Astrocyte (in vitro differentiated cells and primary cell): Measurements from ENCODE around the gene SLC52A1. TPM values are rescaled to one million over a fixed set of nuclear protein-coding genes. Genes with fewer than 3 reads are reported as not detected.
A peak's percentile ranks its signal among the peaks of the same experiment; 100 is the strongest.

Source experiments
- DNase-seq: peaks from one replicate; pipeline ENCODE4 v3.0.0-alpha.2; 2010; ENCODE audit warnings: low read depth
- FAIRE-seq: peaks from 2 replicates; lab custom pipeline; 2011; peaks lifted over from hg19 to GRCh38; lab: Jason Lieb, UNC
- H2AFZ ChIP-seq: 2 replicates; pipeline ENCODE4 v1.6.0; 2012; ENCODE audit warnings: low read depth, low read length, inconsistent platforms
- H3K27ac ChIP-seq: 2 replicates; pipeline ENCODE4 v1.5.1; 2011; ENCODE audit warnings: low read depth, low read length, inconsistent platforms
- H3K27me3 ChIP-seq: 2 replicates; pipeline ENCODE4 v1.6.0; 2011; ENCODE audit warnings: low read length, inconsistent platforms; ENCODE audit not compliant: insufficient read depth
- H3K36me3 ChIP-seq: 2 replicates; pipeline ENCODE4 v1.5.1; 2011; ENCODE audit warnings: low read length, inconsistent platforms; ENCODE audit not compliant: insufficient read depth
- H3K4me1 ChIP-seq: 2 replicates; pipeline ENCODE4 v1.5.1; 2011; ENCODE audit warnings: low read length, inconsistent platforms; ENCODE audit not compliant: insufficient read depth
- H3K4me2 ChIP-seq: 2 replicates; pipeline ENCODE4 v1.6.0; 2012; ENCODE audit warnings: low read length, inconsistent platforms
- H3K4me3 ChIP-seq: 2 replicates; pipeline ENCODE4 v1.5.1; 2011; ENCODE audit warnings: low read depth, mild to moderate bottlenecking, low read length, inconsistent platforms; ENCODE audit not compliant: insufficient read depth
- H3K79me2 ChIP-seq: 2 replicates; pipeline ENCODE4 v1.6.0; 2012; ENCODE audit warnings: mild to moderate bottlenecking, low read length, inconsistent platforms; ENCODE audit not compliant: insufficient read depth
- H3K9ac ChIP-seq: 2 replicates; pipeline ENCODE4 v1.6.0; 2012; ENCODE audit warnings: mild to moderate bottlenecking, low read length, inconsistent platforms
- H3K9me3 ChIP-seq: 2 replicates; pipeline ENCODE4 v1.5.1; 2012; ENCODE audit warnings: low read depth, mild to moderate bottlenecking, low read length, inconsistent platforms; ENCODE audit not compliant: insufficient read depth
- H4K20me1 ChIP-seq: 2 replicates; pipeline ENCODE4 v1.6.0; 2012; ENCODE audit warnings: low read length, inconsistent platforms; ENCODE audit not compliant: insufficient read depth
- H3K27ac Mint-ChIP-seq: one replicate; pipeline ENCODE4 v1.8.0; 2021; ENCODE audit warnings: mild to moderate bottlenecking, mixed read lengths; ENCODE audit not compliant: unreplicated experiment
- H3K27me3 Mint-ChIP-seq: one replicate; pipeline ENCODE4 v1.8.0; 2021; ENCODE audit warnings: low read depth, mixed read lengths; ENCODE audit not compliant: unreplicated experiment
- H3K36me3 Mint-ChIP-seq: one replicate; pipeline ENCODE4 v1.8.0; 2021; ENCODE audit warnings: low read depth, mixed read lengths; ENCODE audit not compliant: unreplicated experiment
- H3K4me1 Mint-ChIP-seq: one replicate; pipeline ENCODE4 v1.8.0; 2021; ENCODE audit warnings: low read depth, mixed read lengths; ENCODE audit not compliant: unreplicated experiment
- H3K4me3 Mint-ChIP-seq: one replicate; pipeline ENCODE4 v1.8.0; 2021; ENCODE audit warnings: mild to moderate bottlenecking, moderate library complexity, mixed read lengths; ENCODE audit not compliant: unreplicated experiment
- H3K9me3 Mint-ChIP-seq: one replicate; pipeline ENCODE4 v1.8.0; 2021; ENCODE audit warnings: mild to moderate bottlenecking, mixed read lengths; ENCODE audit not compliant: unreplicated experiment
- CTCF ChIP-seq: IDR thresholded peaks from 2 replicates; pipeline ENCODE4 v1.5.1; 2011; ENCODE audit warnings: low read depth, mild to moderate bottlenecking, inconsistent platforms, low read length, moderate library complexity; ENCODE audit not compliant: insufficient read depth
- EZH2 ChIP-seq: IDR thresholded peaks from 2 replicates; pipeline ENCODE4 v1.6.1; 2012; ENCODE audit warnings: mild to moderate bottlenecking, low read length, inconsistent platforms; ENCODE audit not compliant: insufficient read depth
- total RNA-seq: library from RNA; stranded (reverse); gene quantifications from 2 replicates; pipeline ENCODE4 v1.2.1, GENCODE V29; 2021

Gene SLC52A1
- total RNA-seq, 1 donor from 2014 or later: not detected

GRCh38 chr17:5019475-5019956, 15.7 kb downstream of the SLC52A1 start:
- Histone ChIP-seq H3K4me3 (no peak overlapping the region), H2AFZ (no peak overlapping the region), H3K27me3 (no peaks in the 10 kb centered on the region), H3K9me3 (no peaks in the 10 kb centered on the region), H3K4me1 (no peaks in the 10 kb centered on the region), H3K9ac (no peak overlapping the region), H3K36me3 (peaks cover 18% of the 10 kb centered on the region), H4K20me1 (no peaks in the 10 kb centered on the region), H3K4me2 (no peak overlapping the region), H3K27ac (no peak overlapping the region), H3K79me2 (no peaks in the 10 kb centered on the region)
- Mint-ChIP-seq H3K36me3 (peaks cover 28% of the 10 kb centered on the region), H3K4me1 (peaks cover 2% of the 10 kb centered on the region), H3K27ac (no peak overlapping the region), H3K4me3 (no peak overlapping the region), H3K9me3 (no peaks in the 10 kb centered on the region), H3K27me3 (no peaks in the 10 kb centered on the region)
- TF ChIP-seq EZH2 (no peak), CTCF (no peak)
- FAIRE-seq: no peak
- DNase-seq: no peak

DNA sequence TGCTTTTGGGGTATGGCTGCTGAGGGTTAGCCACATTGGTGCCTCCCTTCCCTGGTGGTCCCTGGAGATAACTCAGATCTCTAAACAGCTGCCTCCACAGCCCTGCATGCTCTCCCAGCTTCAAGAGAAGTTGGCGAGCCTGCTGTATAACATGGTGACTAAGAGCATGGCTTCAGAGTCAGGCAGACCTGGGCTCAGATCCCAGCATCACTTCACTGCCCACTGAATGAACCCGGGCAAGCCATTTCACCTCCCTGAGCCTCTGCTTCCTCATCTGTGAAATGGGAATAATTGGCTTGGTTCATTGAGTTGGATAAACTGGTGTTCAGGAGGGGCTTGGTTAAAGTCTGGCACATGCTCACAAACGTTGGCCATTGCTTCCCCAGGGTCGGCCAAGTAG, 20.9 kb downstream of the SLC52A1 start:
- Histone ChIP-seq H3K4me1 (peaks cover 6% of the 10 kb centered on the region), H3K27me3 (no peaks in the 10 kb centered on the region), H3K4me2 (no peak overlapping the region), H3K9ac (no peak overlapping the region), H3K27ac (no peak overlapping the region), H3K4me3 (no peak overlapping the region), H2AFZ (no peak overlapping the region), H3K79me2 (no peaks in the 10 kb centered on the region), H3K36me3 (peaks cover 20% of the 10 kb centered on the region), H3K9me3 (no peaks in the 10 kb centered on the region), H4K20me1 (peaks cover 8% of the 10 kb centered on the region)
- H3K27ac Mint-ChIP-seq: no peak overlapping the region
- no peak for DNase-seq
- H3K4me1 Mint-ChIP-seq: peaks cover 8% of the 10 kb centered on the region
- no peaks in the 10 kb centered on the region for H3K9me3 Mint-ChIP-seq
- no peaks in the 10 kb centered on the region for H3K27me3 Mint-ChIP-seq
- no peak for FAIRE-seq
- no peak overlapping the region for H3K4me3 Mint-ChIP-seq
- no peak for TF ChIP-seq EZH2
- no peak for TF ChIP-seq CTCF
- peaks cover 22% of the 10 kb centered on the region for H3K36me3 Mint-ChIP-seq

GRCh38 chr17:5011928-5012327, 23.3 kb downstream of the SLC52A1 start:
- no peak overlapping the region for H3K9ac ChIP-seq
- no peak overlapping the region for H3K4me3 ChIP-seq
- H3K9me3 Mint-ChIP-seq: no peaks in the 10 kb centered on the region
- peaks cover 7% of the 10 kb centered on the region for H3K4me1 Mint-ChIP-seq
- H3K27me3 ChIP-seq: no peaks in the 10 kb centered on the region
- DNase-seq: peak; percentile 38
- no peaks in the 10 kb centered on the region for H3K27me3 Mint-ChIP-seq
- no peak overlapping the region for H3K27ac ChIP-seq
- H2AFZ ChIP-seq: no peak overlapping the region
- H3K4me2 ChIP-seq: peak overlapping the region; percentile 4
- FAIRE-seq: no peak
- H3K79me2 ChIP-seq: no peaks in the 10 kb centered on the region
- H3K4me1 ChIP-seq: peaks cover 6% of the 10 kb centered on the region
- no peak overlapping the region for H3K4me3 Mint-ChIP-seq
- no peak overlapping the region for H3K27ac Mint-ChIP-seq
- peaks cover 27% of the 10 kb centered on the region for H3K36me3 ChIP-seq
- no peaks in the 10 kb centered on the region for H3K9me3 ChIP-seq
- TF ChIP-seq CTCF: no peak
- TF ChIP-seq EZH2: no peak
- H4K20me1 ChIP-seq: peaks cover 17% of the 10 kb centered on the region
- peaks cover 31% of the 10 kb centered on the region for H3K36me3 Mint-ChIP-seq
